Measurements from ENCODE around the gene C2CD3.

Gene C2CD3

DNA sequence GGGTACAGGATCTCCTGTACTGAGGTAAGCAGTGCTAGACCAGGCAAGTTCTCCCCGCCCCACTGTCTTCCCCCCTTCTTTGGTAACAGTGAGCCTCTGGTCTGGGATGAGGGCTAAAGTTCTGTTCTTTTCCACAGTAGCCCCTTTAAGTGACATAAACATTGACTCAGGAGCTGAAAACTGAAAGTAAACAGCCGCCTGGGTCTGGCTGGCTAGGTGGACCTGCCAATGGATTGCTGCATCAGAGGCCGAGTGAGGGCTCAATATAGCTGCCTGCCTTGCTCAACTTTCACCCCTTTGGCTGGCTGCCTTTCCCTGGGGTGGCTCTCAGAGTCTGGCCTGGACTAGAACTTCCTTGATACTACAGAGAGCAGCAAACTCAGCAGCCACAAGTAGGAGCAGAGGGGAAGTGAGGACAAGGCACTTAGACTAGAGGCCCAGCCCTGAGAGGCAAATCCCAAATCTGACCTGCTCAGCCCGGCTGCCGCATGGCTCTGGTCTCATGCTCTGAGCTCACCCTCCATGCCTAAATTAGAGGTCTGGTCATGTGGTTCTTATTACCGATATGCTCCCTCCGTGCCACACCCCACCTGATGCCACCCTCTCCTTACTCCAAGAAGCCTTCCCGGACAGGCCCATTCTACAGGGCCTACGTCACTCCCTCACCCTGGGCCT, 152.3 kb downstream of the C2CD3 start:
- no peak for DNase-seq (ENCODE audit: low spot score)
- in situ Hi-C loops (cut with MboI; ENCODE audit: low sequenced_read_pairs, unreplicated experiment) = no loop called here
- TF ChIP-seq, protein P1, sequence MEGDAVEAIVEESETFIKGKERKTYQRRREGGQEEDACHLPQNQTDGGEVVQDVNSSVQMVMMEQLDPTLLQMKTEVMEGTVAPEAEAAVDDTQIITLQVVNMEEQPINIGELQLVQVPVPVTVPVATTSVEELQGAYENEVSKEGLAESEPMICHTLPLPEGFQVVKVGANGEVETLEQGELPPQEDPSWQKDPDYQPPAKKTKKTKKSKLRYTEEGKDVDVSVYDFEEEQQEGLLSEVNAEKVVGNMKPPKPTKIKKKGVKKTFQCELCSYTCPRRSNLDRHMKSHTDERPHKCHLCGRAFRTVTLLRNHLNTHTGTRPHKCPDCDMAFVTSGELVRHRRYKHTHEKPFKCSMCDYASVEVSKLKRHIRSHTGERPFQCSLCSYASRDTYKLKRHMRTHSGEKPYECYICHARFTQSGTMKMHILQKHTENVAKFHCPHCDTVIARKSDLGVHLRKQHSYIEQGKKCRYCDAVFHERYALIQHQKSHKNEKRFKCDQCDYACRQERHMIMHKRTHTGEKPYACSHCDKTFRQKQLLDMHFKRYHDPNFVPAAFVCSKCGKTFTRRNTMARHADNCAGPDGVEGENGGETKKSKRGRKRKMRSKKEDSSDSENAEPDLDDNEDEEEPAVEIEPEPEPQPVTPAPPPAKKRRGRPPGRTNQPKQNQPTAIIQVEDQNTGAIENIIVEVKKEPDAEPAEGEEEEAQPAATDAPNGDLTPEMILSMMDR (IDR thresholded peaks at IDR 0.05; ENCODE audit: borderline replicate concordance, control extremely low read depth, extremely low read depth, insufficient read depth, missing control alignments) = no peak

DNA sequence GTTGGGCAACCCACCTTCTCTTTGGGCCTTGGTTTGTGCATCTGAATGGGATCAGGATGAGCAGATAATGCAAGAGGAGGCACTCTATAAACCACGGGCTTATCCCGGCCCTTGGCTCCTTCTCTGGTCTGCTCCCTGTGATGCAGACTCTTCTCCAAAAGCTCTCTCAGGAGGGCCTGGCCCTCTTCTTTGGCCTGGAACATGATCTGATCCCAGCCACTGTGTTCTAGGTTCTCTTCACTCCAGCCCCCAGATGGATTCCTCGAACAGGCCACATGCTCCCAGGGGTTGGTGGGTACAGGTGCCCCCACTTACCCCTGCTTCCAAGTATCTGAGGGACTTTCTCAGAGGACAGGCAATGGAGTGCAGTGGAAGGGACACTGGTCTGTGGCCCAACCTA, 153.2 kb downstream of the C2CD3 start:
- in situ Hi-C loops (cut with MboI; ENCODE audit: low sequenced_read_pairs, unreplicated experiment) = no loop called here
- TF ChIP-seq, protein P1 (IDR thresholded peaks at IDR 0.05; ENCODE audit: borderline replicate concordance, control extremely low read depth, extremely low read depth, insufficient read depth, missing control alignments) = no peak
- DNase-seq (ENCODE audit: low spot score) = no peak

DNA sequence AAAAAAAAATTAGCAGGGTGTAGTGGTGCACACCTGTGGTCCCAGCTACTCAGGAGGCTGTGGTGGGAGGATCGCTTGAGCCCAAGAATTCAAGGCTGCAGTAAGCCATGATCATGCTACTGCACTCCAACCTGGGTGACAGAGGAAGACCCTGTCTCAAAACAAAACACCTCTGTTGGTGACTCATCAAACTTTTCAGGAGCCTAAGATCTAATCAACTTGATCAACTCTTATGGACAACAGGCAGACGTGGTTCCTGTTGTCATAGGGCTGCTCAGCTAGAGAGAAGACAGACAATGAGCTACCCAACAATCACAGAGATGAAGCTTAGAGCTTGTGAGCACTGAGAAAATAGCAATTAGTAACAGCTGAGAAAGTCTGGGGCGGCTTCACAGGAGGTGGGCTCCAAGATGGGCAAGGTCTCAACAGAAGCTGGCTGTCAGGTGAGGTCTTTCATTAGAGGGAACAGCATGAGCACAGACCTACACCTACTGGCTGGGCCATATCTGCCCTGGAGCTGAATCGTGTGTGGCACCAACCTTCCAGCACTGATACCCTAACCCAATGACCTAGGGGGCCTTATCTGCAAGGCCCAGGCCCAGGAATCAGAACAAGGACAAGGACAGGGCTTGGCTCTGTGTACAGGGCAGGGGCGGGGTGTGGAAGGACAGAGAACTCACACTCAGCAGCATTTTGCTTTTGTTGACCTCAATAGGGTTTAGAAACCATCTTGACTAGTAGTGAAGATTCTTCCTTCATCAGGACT, 154.7 kb downstream of the C2CD3 start:
- no peak for DNase-seq (ENCODE audit: low spot score)
- in situ Hi-C loops (cut with MboI; ENCODE audit: low sequenced_read_pairs, unreplicated experiment) = no loop called here
- TF ChIP-seq, protein P1 (IDR thresholded peaks at IDR 0.05; ENCODE audit: borderline replicate concordance, control extremely low read depth, extremely low read depth, insufficient read depth, missing control alignments) = no peak

- in situ Hi-C loops (cut with MboI; ENCODE audit: low sequenced_read_pairs, unreplicated experiment) = no loop called here
- TF ChIP-seq, protein P1 (IDR thresholded peaks at IDR 0.05; ENCODE audit: borderline replicate concordance, control extremely low read depth, extremely low read depth, insufficient read depth, missing control alignments) = no peak
- no peak for DNase-seq (ENCODE audit: low spot score)
Observed at GRCh38 chr11:74014880-74015279, 155.9 kb downstream of the C2CD3 start.

GRCh38 chr11:74013141-74013540, 157.7 kb downstream of the C2CD3 start:
- DNase-seq (ENCODE audit: low spot score) = no peak
- TF ChIP-seq, protein P1 (IDR thresholded peaks at IDR 0.05; ENCODE audit: borderline replicate concordance, control extremely low read depth, extremely low read depth, insufficient read depth, missing control alignments) = no peak
- in situ Hi-C loops (cut with MboI; ENCODE audit: low sequenced_read_pairs, unreplicated experiment) = no loop called here

GRCh38 chr11:74012074-74012809, 158.6 kb downstream of the C2CD3 start:
- TF ChIP-seq, protein P1 (IDR thresholded peaks at IDR 0.05; ENCODE audit: borderline replicate concordance, control extremely low read depth, extremely low read depth, insufficient read depth, missing control alignments) = no peak
- DNase-seq (ENCODE audit: low spot score) = no peak
- in situ Hi-C loops (cut with MboI; ENCODE audit: low sequenced_read_pairs, unreplicated experiment) = no loop called here
